NCI-H128 (cell line): ENCODE measurements around the gene CERS5.
"Not testable (repeated sequence)": the region's sequence is repeated elsewhere in the genome, so short reads cannot be mapped to it uniquely, and the experiment has no call there.

Experiments used
- DNase-seq: peaks from one replicate; lab custom pipeline; 2025; ENCODE audit not compliant: unreplicated experiment; lab: John Stamatoyannopoulos, UW

Gene CERS5

GRCh38 chr12:50187084-50187900 is 20.1 kb upstream of the CERS5 start:
- no peak for DNase-seq

DNA sequence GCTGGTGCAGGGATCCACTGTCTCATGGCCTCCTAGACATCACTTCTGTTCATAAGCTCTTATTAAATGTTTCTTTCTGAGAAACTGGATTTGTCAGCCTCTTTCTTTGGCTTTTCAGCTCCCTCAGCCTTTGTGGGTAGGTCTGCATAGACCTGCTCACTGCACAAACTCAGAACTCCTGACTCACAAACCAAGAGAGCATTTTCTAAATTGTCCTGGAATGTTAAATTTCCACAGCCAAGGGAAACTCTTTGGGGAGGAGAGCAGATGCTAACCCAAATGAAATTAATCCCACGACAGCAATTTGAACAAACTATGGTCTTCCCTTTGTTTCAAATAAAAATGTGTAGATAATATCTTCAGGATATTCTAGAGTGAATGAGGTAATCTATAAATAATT is 19.5 kb upstream of the CERS5 start:
- DNase-seq: no peak

- DNase-seq: no peak
Measured at GRCh38 chr12:50185970-50186663, 18.9 kb upstream of the CERS5 start.

DNA sequence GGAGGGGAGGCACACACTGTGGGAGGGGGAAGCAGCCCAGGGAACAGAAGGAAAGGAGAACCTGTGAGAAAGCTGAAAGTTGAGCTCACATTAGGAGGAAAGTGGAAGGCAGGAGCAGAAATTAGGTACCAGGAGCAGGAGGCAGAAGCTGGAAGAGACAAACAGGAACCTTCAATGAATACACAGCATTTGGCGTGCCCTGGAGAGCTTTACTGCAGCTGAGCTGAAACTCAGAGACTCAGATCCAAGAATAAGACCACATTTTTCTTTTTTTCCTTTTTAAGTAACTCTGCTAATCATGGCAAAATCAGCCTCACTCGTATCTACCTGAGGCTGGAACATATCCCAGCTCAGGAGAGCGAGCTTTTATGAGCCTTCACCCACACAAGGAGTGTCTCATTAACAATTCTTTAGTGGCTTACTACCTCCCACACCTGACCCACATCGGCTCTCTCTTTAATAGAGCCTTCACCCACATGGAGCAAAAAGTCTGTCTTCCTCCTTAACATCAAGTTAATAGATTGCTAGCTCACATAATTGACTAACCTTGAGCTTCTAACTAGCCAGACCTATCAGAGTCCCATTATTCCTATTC is 18.2 kb upstream of the CERS5 start:
- DNase-seq: no peak

DNA sequence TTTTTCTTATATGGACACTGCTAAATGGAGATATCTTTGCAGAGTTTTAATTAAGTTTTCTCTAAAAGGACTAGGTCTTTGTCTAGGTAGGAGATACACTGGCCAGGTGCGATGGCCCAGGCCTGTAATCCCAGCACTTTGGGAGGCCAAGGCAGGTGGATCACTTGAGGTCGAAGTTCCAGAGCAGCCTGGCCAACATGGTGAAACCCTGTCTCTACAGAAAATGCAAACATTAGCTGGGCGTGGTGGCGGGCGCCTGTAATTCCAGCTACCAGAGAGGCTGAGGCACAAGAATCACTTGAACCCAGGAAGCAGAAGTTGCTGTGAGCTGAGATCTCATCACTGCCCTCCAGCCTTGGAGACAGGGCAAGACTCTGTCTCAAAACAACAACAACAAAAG is 17.1 kb upstream of the CERS5 start:
- no peak for DNase-seq

GRCh38 chr12:50182461-50182860 is 15.3 kb upstream of the CERS5 start:
- DNase-seq: no peak

- no peak for DNase-seq
Measured at GRCh38 chr12:50181691-50182090, 14.5 kb upstream of the CERS5 start.

DNA sequence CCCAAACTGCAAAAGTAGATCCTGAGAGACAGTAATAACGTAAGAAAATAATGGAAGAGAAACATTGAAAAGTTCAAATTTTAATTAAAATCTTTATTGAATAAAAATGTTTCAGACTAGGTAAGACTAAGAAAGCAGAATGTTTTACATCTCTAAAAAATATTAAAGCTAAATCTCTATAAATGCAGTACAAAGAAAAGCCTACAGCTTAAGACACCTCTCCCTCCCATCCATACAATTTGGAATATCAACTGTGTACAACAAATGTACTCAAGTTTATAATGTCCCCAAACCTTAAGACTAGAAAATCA is 8.5 kb upstream of the CERS5 start:
- no peak for DNase-seq

DNA sequence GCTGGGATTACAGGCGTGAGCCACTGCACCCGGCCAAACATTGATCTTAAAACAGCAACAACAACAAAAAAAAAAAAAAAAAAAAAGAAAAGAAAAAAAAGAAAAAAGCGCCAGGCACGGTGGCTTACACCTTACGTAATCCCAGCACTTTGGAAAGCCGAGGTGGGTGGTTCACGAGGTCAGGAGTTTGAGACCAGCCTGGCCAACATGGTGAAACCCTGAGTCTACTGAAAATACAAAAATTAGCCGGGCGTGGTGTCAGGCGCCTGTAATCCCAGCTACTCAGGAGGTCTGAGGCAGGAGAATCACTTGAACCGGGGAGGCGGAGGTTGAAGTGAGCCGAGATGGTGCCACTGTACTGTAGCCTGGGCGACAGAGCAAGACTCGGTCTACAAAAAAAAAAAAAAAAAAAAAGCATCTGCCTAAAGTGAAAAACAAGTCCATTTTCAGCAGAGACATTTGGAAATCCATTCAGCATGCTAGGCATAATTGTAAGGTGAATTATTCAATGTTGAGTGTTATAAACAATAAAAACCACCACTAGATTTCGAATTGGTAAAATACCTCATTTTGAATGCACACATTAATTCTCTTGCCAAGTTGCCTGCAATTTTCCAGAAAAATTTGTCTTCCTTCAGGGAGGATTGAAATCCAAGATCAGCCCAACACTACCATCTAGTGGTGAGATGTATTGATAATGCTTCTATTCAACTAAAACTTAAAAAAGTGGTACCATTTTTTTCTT is 8.0 kb upstream of the CERS5 start:
- peak; percentile 55 for DNase-seq

DNA sequence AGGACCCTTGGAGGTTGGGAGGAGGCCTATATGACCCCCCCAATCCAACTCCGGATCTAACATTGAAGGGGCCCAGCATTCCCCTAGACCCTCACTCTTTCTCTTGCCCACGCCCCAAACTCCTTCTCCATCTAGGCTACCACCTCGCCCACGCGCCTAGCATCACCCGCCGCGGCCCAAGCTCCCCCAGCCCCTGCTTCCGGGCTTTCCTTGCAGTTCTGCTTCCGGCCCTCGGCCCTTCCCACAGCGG is 445 bp downstream of the CERS5 start:
- no peak for DNase-seq

GRCh38 chr12:50164963-50165362 is 2.2 kb downstream of the CERS5 start:
- no peak for DNase-seq

GRCh38 chr12:50162230-50162629 is 4.9 kb downstream of the CERS5 start:
- no peak for DNase-seq

DNA sequence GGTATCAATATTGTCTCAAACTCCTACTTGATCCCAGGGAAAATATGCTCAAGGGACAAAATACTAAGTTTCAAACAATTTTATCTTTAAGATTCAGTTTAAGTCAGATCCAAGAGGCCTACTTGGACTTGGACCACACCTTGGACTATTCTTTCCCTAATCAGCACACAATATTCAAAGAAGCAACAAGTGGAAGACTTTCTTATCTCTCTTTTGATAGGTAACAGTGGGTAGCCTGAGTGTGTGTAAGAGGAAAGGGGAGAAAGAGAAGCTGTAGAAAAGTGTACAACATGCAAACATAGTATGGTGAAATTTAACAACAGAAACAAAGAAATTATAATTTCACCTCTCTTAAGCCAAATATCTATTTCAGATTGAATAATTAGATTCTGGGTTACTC is 6.5 kb downstream of the CERS5 start:
- DNase-seq: no peak

- DNase-seq: no peak
Measured at GRCh38 chr12:50157259-50157658, 9.9 kb downstream of the CERS5 start.

DNA sequence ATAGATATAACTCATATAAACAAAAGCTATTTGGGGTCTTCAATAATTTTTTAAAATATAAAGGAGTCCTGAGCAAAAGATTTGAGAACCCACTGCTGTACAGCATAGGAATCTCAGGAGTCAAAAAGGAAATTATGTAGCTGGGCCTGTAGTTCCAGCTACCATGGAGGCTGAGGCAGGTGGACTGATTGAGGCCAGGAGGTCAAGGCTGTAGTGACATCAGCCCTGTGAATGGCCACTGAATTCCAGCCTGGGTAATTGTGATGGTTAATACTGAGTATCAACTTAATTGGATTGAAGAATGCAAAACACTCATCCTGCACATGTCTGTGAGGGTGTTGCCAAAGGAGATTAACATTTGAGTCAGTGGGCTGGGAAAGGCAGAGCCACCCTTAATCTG is 10.5 kb downstream of the CERS5 start:
- no peak for DNase-seq

DNA sequence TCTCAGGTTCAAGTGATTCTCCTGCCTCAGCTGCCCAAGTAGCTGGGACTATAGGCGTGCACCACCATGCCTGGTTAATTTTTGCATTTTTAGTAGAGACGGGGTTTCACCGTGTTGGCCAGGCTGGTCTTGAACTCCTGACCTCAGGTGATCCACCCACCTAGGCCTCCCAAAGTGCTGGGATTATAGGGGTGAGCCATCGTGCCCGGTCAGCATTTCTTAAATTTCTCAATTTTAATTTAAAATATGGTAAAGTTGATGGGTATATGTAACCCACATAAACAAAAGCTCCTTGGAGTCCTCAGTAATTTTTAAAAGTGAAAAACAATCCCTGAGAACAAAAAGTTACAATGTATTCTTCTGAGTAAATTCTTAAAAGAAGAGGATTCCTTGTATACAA is 12.2 kb downstream of the CERS5 start:
- DNase-seq: not testable (repeated sequence)

DNA sequence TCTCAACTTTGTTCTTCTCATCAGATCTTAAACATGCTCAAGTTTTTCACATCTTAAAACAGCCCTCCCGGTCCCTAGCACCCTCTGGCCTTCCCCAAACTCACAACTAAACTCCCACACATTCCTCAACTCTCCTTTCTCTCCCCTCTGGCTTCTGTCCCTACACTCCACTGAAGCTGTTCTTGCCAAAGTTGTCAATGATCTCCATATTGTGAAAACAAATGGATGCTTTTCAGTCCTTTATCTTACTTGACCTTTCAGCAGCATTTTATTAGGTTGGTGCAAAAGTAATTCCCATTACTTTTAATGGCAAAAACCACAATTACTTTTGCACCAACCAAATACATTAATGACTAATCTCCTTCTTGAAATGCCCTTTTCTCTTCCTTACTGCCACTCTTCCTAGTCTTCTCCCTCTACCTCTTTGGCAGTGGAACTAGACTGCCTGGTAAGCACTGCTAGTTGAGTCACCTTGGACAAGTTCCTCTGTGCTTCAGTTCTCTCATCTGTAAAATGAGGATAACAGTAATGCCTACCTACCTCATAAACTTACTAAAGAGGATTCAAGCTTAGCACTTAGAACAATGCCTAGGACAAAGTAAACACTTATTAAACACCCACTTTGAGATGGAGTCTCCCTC is 16.0 kb downstream of the CERS5 start:
- no peak for DNase-seq

DNA sequence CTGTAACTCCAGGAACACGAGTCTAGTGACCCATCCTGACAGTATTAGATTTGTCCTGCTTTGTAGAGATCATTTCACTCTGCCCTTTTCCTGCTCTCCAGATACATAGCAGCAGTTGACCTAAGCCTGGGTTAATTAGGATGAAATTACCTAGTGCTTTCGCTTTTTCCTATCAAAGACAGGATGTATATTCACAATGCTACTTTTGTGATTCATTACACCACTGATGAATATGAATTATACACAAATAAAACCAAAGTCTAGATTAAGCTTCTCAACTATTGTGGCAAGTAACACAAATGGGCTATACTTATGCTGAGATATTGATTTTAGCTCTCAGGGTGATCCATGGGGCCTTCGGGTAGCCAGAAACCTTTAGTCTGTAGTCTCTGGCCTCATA is 17.9 kb downstream of the CERS5 start:
- DNase-seq: no peak

GRCh38 chr12:50148011-50148410 is 19.2 kb downstream of the CERS5 start:
- DNase-seq: not testable (repeated sequence)

GRCh38 chr12:50147281-50147680 is 19.9 kb downstream of the CERS5 start:
- DNase-seq: no peak

DNA sequence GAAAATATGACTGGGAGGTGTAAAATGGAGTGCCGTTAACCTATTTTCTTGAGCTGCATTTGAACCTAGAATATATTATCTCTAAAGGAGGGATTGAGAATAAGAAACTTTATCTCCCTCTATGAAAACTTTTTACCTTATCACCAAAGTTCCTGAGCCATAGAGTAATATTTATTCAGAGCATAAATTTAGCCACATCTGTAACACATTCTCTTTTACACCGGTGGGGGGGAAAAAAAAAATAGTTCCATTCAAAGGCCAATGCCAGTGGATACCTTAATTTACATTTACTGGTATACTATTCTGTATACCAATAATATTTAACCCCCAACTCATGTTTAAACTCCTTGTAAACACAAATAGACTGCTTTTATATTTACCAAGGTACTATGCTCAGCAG is 21.7 kb downstream of the CERS5 start:
- no peak for DNase-seq

DNA sequence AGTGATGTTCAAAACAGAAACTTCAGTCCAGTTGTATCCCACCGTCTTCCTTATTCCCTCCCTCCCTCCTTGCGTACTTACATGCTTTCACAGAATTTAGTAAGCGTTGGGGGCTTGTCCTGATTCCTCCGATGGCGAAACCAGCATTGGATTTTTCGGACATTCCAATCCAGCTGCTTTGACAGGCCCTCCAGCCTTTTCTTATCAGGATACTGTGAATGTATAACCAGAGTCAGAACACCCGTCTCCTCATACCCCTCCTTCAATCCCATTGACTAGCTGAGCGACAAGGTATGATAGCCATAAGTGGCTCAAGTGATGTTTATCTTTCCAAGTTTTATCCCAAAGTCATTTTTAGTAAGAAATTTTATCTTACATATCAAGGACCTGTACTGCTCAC is 24.2 kb downstream of the CERS5 start:
- no peak for DNase-seq
